Measurements from ENCODE around the gene GCFC2. TPM values are rescaled to one million over a fixed set of nuclear protein-coding genes. Genes with fewer than 3 reads are reported as not detected.

Gene GCFC2
- polyA plus RNA-seq (2013, experiment 1 of 4): 28.4 TPM
- polyA plus RNA-seq (2013, experiment 2 of 4): 30.5 TPM
- polyA plus RNA-seq (2013, experiment 3 of 4): 21.4 TPM
- 22.5 TPM for polyA plus RNA-seq (2013, experiment 4 of 4)

- Histone ChIP-seq H3K4me1 (ENCODE audit: control insufficient read depth, insufficient read depth, low read length) (no peaks in the 10 kb centered on the region), H3K4me3 (ENCODE audit: insufficient read depth, low read depth, low read length) (peak within 1 kb of the TSS; percentile 72), H3K27ac (ENCODE audit: insufficient read depth, low read depth, low read length, poor library complexity, severe bottlenecking) (peak within 1 kb of the TSS; percentile 96), H3K36me3 (ENCODE audit: control insufficient read depth, insufficient read depth, low read length) (peaks cover 2% of the 10 kb centered on the region), H3K27me3 (ENCODE audit: control insufficient read depth, insufficient read depth, low read length, poor library complexity, severe bottlenecking) (no peaks in the 10 kb centered on the region), H3K9me3 (ENCODE audit: control insufficient read depth, low read length) (no peaks in the 10 kb centered on the region)
- WGBS, 2 experiments: 6% methylated on average over 66 of the region's 66 CpGs
Measured at GRCh38 chr2:75710577-75711253, at the start of gene GCFC2. Gene GCFC2 (minus strand): TSS chr2:75710915. CDS start chr2:75710855, 60 bp downstream.

GRCh38 chr2:75752828-75753227, 42.1 kb upstream of the GCFC2 start:
- 83 to 86% methylated on average over 1 of the region's 1 CpG for WGBS, 2 experiments
- Histone ChIP-seq H3K4me1 (ENCODE audit: control insufficient read depth, insufficient read depth, low read length) (peaks cover 12% of the 10 kb centered on the region), H3K27ac (ENCODE audit: insufficient read depth, low read depth, low read length, poor library complexity, severe bottlenecking) (no peak overlapping the region)

GRCh38 chr2:75751824-75752468, 41.2 kb upstream of the GCFC2 start:
- Histone ChIP-seq H3K4me1 (ENCODE audit: control insufficient read depth, insufficient read depth, low read length) (peaks cover 12% of the 10 kb centered on the region), H3K36me3 (ENCODE audit: control insufficient read depth, insufficient read depth, low read length) (no peaks in the 10 kb centered on the region), H3K4me3 (ENCODE audit: insufficient read depth, low read depth, low read length) (no peak overlapping the region), H3K27ac (ENCODE audit: insufficient read depth, low read depth, low read length, poor library complexity, severe bottlenecking) (peak overlapping the region; percentile 19), H3K27me3 (ENCODE audit: control insufficient read depth, insufficient read depth, low read length, poor library complexity, severe bottlenecking) (no peaks in the 10 kb centered on the region), H3K9me3 (ENCODE audit: control insufficient read depth, low read length) (no peaks in the 10 kb centered on the region)
- 70 to 85% methylated on average over 4 to 5 of the region's 5 CpGs for WGBS, 2 experiments

More at GRCh38 chr2:75752828-75753227, 42.1 kb upstream of the GCFC2 start:
- Histone ChIP-seq H3K36me3 (ENCODE audit: control insufficient read depth, insufficient read depth, low read length) (no peaks in the 10 kb centered on the region), H3K27me3 (ENCODE audit: control insufficient read depth, insufficient read depth, low read length, poor library complexity, severe bottlenecking) (no peaks in the 10 kb centered on the region), H3K4me3 (ENCODE audit: insufficient read depth, low read depth, low read length) (no peak overlapping the region), H3K9me3 (ENCODE audit: control insufficient read depth, low read length) (no peaks in the 10 kb centered on the region)

GRCh38 chr2:75751360-75751759, 40.6 kb upstream of the GCFC2 start:
- Histone ChIP-seq H3K27ac (ENCODE audit: insufficient read depth, low read depth, low read length, poor library complexity, severe bottlenecking) (no peak overlapping the region), H3K9me3 (ENCODE audit: control insufficient read depth, low read length) (no peaks in the 10 kb centered on the region)

GRCh38 chr2:75737961-75738360, 27.2 kb upstream of the GCFC2 start:
- H3K9me3 ChIP-seq (ENCODE audit: control insufficient read depth, low read length): no peaks in the 10 kb centered on the region
- H3K27me3 ChIP-seq (ENCODE audit: control insufficient read depth, insufficient read depth, low read length, poor library complexity, severe bottlenecking): no peaks in the 10 kb centered on the region
- no peaks in the 10 kb centered on the region for H3K36me3 ChIP-seq (ENCODE audit: control insufficient read depth, insufficient read depth, low read length)
- WGBS, 2 experiments: 90 to 98% methylated on average over 1 of the region's 1 CpG
- no peaks in the 10 kb centered on the region for H3K4me1 ChIP-seq (ENCODE audit: control insufficient read depth, insufficient read depth, low read length)
- no peak overlapping the region for H3K27ac ChIP-seq (ENCODE audit: insufficient read depth, low read depth, low read length, poor library complexity, severe bottlenecking)
- no peak overlapping the region for H3K4me3 ChIP-seq (ENCODE audit: insufficient read depth, low read depth, low read length)

More at GRCh38 chr2:75751360-75751759, 40.6 kb upstream of the GCFC2 start:
- Histone ChIP-seq H3K27me3 (ENCODE audit: control insufficient read depth, insufficient read depth, low read length, poor library complexity, severe bottlenecking) (no peaks in the 10 kb centered on the region), H3K4me1 (ENCODE audit: control insufficient read depth, insufficient read depth, low read length) (peaks cover 12% of the 10 kb centered on the region), H3K4me3 (ENCODE audit: insufficient read depth, low read depth, low read length) (no peak overlapping the region), H3K36me3 (ENCODE audit: control insufficient read depth, insufficient read depth, low read length) (no peaks in the 10 kb centered on the region)
- WGBS, 2 experiments: 100% methylated on average over 2 of the region's 4 CpGs

- WGBS, 2 experiments: 95 to 99% methylated on average over 3 to 4 of the region's 4 CpGs
- Histone ChIP-seq H3K36me3 (ENCODE audit: control insufficient read depth, insufficient read depth, low read length) (no peaks in the 10 kb centered on the region), H3K27me3 (ENCODE audit: control insufficient read depth, insufficient read depth, low read length, poor library complexity, severe bottlenecking) (no peaks in the 10 kb centered on the region), H3K9me3 (ENCODE audit: control insufficient read depth, low read length) (no peaks in the 10 kb centered on the region), H3K4me3 (ENCODE audit: insufficient read depth, low read depth, low read length) (no peak overlapping the region), H3K4me1 (ENCODE audit: control insufficient read depth, insufficient read depth, low read length) (no peaks in the 10 kb centered on the region), H3K27ac (ENCODE audit: insufficient read depth, low read depth, low read length, poor library complexity, severe bottlenecking) (no peak overlapping the region)
Measured at GRCh38 chr2:75736276-75736675, 25.6 kb upstream of the GCFC2 start.

GRCh38 chr2:75729861-75730260, 19.1 kb upstream of the GCFC2 start:
- H3K27me3 ChIP-seq (ENCODE audit: control insufficient read depth, insufficient read depth, low read length, poor library complexity, severe bottlenecking): no peaks in the 10 kb centered on the region
- H3K36me3 ChIP-seq (ENCODE audit: control insufficient read depth, insufficient read depth, low read length): no peaks in the 10 kb centered on the region
- 85 to 91% methylated on average over 5 of the region's 5 CpGs for WGBS, 2 experiments
- no peak overlapping the region for H3K27ac ChIP-seq (ENCODE audit: insufficient read depth, low read depth, low read length, poor library complexity, severe bottlenecking)
- H3K4me3 ChIP-seq (ENCODE audit: insufficient read depth, low read depth, low read length): no peak overlapping the region
- H3K9me3 ChIP-seq (ENCODE audit: control insufficient read depth, low read length): no peaks in the 10 kb centered on the region
- H3K4me1 ChIP-seq (ENCODE audit: control insufficient read depth, insufficient read depth, low read length): no peaks in the 10 kb centered on the region

- H3K27ac ChIP-seq (ENCODE audit: insufficient read depth, low read depth, low read length, poor library complexity, severe bottlenecking): no peak overlapping the region
- WGBS, 2 experiments: 88 to 90% methylated on average over 5 to 6 of the region's 6 CpGs
- H3K27me3 ChIP-seq (ENCODE audit: control insufficient read depth, insufficient read depth, low read length, poor library complexity, severe bottlenecking): no peaks in the 10 kb centered on the region
- H3K9me3 ChIP-seq (ENCODE audit: control insufficient read depth, low read length): no peaks in the 10 kb centered on the region
- no peaks in the 10 kb centered on the region for H3K36me3 ChIP-seq (ENCODE audit: control insufficient read depth, insufficient read depth, low read length)
- H3K4me1 ChIP-seq (ENCODE audit: control insufficient read depth, insufficient read depth, low read length): no peaks in the 10 kb centered on the region
- no peak overlapping the region for H3K4me3 ChIP-seq (ENCODE audit: insufficient read depth, low read depth, low read length)
Measured at GRCh38 chr2:75728614-75729419, 18.1 kb upstream of the GCFC2 start.

- Histone ChIP-seq H3K4me1 (ENCODE audit: control insufficient read depth, insufficient read depth, low read length) (no peaks in the 10 kb centered on the region), H3K9me3 (ENCODE audit: control insufficient read depth, low read length) (no peaks in the 10 kb centered on the region), H3K27me3 (ENCODE audit: control insufficient read depth, insufficient read depth, low read length, poor library complexity, severe bottlenecking) (no peaks in the 10 kb centered on the region), H3K36me3 (ENCODE audit: control insufficient read depth, insufficient read depth, low read length) (no peaks in the 10 kb centered on the region), H3K4me3 (ENCODE audit: insufficient read depth, low read depth, low read length) (no peak overlapping the region), H3K27ac (ENCODE audit: insufficient read depth, low read depth, low read length, poor library complexity, severe bottlenecking) (no peak overlapping the region)
Measured at GRCh38 chr2:75722687-75723086, 12.0 kb upstream of the GCFC2 start.

GRCh38 chr2:75720525-75720924, 9.8 kb upstream of the GCFC2 start:
- Histone ChIP-seq H3K9me3 (ENCODE audit: control insufficient read depth, low read length) (no peaks in the 10 kb centered on the region), H3K4me1 (ENCODE audit: control insufficient read depth, insufficient read depth, low read length) (no peaks in the 10 kb centered on the region), H3K36me3 (ENCODE audit: control insufficient read depth, insufficient read depth, low read length) (no peaks in the 10 kb centered on the region), H3K4me3 (ENCODE audit: insufficient read depth, low read depth, low read length) (no peak overlapping the region), H3K27ac (ENCODE audit: insufficient read depth, low read depth, low read length, poor library complexity, severe bottlenecking) (no peak overlapping the region), H3K27me3 (ENCODE audit: control insufficient read depth, insufficient read depth, low read length, poor library complexity, severe bottlenecking) (no peaks in the 10 kb centered on the region)
- 100% methylated on average over 1 of the region's 1 CpG for WGBS, 2 experiments
